ENCODE results near the gene CACNA1C.

CACNA1C gene

DNA sequence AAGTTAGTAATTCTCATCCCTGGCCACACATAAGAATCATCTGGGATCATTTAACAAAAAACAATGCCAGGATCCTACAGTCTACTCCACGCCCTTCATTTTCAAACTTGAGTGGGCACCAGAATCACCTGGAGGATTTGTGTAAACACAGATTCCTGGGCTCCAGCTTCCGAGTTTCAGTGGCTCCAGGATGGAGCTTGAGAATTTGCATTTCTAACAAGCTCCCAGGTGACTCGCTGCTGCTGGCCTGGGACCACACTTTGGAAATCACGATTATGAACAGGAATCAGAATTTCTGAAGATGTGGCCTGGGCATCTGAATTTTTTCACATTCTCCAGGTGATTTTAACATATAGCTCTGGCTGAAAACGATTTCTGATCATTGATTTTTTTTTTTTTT, 234.8 kb downstream of the CACNA1C start:
- no peaks in the 10 kb centered on the region for H3K36me3 ChIP-seq (ENCODE audit: insufficient read depth)
- H3K27ac ChIP-seq, result no peak overlapping the region
- no peaks in the 10 kb centered on the region for H3K79me2 ChIP-seq (ENCODE audit: insufficient read depth, low read depth)
- H4K20me1 ChIP-seq (ENCODE audit: insufficient read depth), result no peaks in the 10 kb centered on the region
- H3K4me2 ChIP-seq, result no peak overlapping the region
- no peak overlapping the region for H3K9ac ChIP-seq
- H3K4me3 ChIP-seq (IDR thresholded peaks at IDR 0.05; ENCODE audit: insufficient read depth, low read depth, low read length), result no peak overlapping the region
- H2AFZ ChIP-seq (ENCODE audit: low read depth), result no peak overlapping the region
- no peaks in the 10 kb centered on the region for H3K4me1 ChIP-seq (ENCODE audit: low read depth, poor library complexity, severe bottlenecking)
- no peaks in the 10 kb centered on the region for H3K27me3 ChIP-seq (ENCODE audit: insufficient read depth, low read depth)
- TF ChIP-seq, protein P1, sequence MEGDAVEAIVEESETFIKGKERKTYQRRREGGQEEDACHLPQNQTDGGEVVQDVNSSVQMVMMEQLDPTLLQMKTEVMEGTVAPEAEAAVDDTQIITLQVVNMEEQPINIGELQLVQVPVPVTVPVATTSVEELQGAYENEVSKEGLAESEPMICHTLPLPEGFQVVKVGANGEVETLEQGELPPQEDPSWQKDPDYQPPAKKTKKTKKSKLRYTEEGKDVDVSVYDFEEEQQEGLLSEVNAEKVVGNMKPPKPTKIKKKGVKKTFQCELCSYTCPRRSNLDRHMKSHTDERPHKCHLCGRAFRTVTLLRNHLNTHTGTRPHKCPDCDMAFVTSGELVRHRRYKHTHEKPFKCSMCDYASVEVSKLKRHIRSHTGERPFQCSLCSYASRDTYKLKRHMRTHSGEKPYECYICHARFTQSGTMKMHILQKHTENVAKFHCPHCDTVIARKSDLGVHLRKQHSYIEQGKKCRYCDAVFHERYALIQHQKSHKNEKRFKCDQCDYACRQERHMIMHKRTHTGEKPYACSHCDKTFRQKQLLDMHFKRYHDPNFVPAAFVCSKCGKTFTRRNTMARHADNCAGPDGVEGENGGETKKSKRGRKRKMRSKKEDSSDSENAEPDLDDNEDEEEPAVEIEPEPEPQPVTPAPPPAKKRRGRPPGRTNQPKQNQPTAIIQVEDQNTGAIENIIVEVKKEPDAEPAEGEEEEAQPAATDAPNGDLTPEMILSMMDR (conservative IDR thresholded peaks at IDR 0.05; ENCODE audit: low read depth, low read length), result no peak

GRCh38 chr12:2288001-2288400, 235.2 kb downstream of the CACNA1C start:
- Histone ChIP-seq H3K36me3 (ENCODE audit: insufficient read depth) (no peaks in the 10 kb centered on the region), H3K4me2 (no peak overlapping the region), H2AFZ (ENCODE audit: low read depth) (no peak overlapping the region), H4K20me1 (ENCODE audit: insufficient read depth) (no peaks in the 10 kb centered on the region), H3K79me2 (ENCODE audit: insufficient read depth, low read depth) (no peaks in the 10 kb centered on the region), H3K27me3 (ENCODE audit: insufficient read depth, low read depth) (no peaks in the 10 kb centered on the region), H3K9ac (no peak overlapping the region), H3K4me1 (ENCODE audit: low read depth, poor library complexity, severe bottlenecking) (no peaks in the 10 kb centered on the region), H3K27ac (no peak overlapping the region), H3K4me3 (IDR thresholded peaks at IDR 0.05; ENCODE audit: insufficient read depth, low read depth, low read length) (no peak overlapping the region)
- TF ChIP-seq, protein P1 (conservative IDR thresholded peaks at IDR 0.05; ENCODE audit: low read depth, low read length), result no peak

- H3K4me1 ChIP-seq (ENCODE audit: low read depth, poor library complexity, severe bottlenecking), result no peaks in the 10 kb centered on the region
- no peak overlapping the region for H3K4me3 ChIP-seq (IDR thresholded peaks at IDR 0.05; ENCODE audit: insufficient read depth, low read depth, low read length)
- no peak overlapping the region for H2AFZ ChIP-seq (ENCODE audit: low read depth)
- H3K36me3 ChIP-seq (ENCODE audit: insufficient read depth), result no peaks in the 10 kb centered on the region
- no peaks in the 10 kb centered on the region for H3K79me2 ChIP-seq (ENCODE audit: insufficient read depth, low read depth)
- no peaks in the 10 kb centered on the region for H4K20me1 ChIP-seq (ENCODE audit: insufficient read depth)
- H3K9ac ChIP-seq, result no peak overlapping the region
- H3K27me3 ChIP-seq (ENCODE audit: insufficient read depth, low read depth), result no peaks in the 10 kb centered on the region
- TF ChIP-seq, protein P1 (conservative IDR thresholded peaks at IDR 0.05; ENCODE audit: low read depth, low read length), result no peak
- no peak overlapping the region for H3K4me2 ChIP-seq
- no peak overlapping the region for H3K27ac ChIP-seq
Measured at GRCh38 chr12:2288471-2288870, 235.7 kb downstream of the CACNA1C start.

- Histone ChIP-seq H2AFZ (ENCODE audit: low read depth) (no peak overlapping the region), H3K4me2 (no peak overlapping the region), H3K27me3 (ENCODE audit: insufficient read depth, low read depth) (no peaks in the 10 kb centered on the region), H3K79me2 (ENCODE audit: insufficient read depth, low read depth) (no peaks in the 10 kb centered on the region), H3K36me3 (ENCODE audit: insufficient read depth) (no peaks in the 10 kb centered on the region), H3K27ac (no peak overlapping the region), H3K4me3 (IDR thresholded peaks at IDR 0.05; ENCODE audit: insufficient read depth, low read depth, low read length) (no peak overlapping the region), H3K9ac (no peak overlapping the region), H4K20me1 (ENCODE audit: insufficient read depth) (no peaks in the 10 kb centered on the region), H3K4me1 (ENCODE audit: low read depth, poor library complexity, severe bottlenecking) (no peaks in the 10 kb centered on the region)
- TF ChIP-seq, protein P1 (conservative IDR thresholded peaks at IDR 0.05; ENCODE audit: low read depth, low read length), result no peak
Measured at GRCh38 chr12:2288875-2289274, 236.1 kb downstream of the CACNA1C start.
